HepG2 (cell line): ENCODE results near the gene BRD2. TPM values are rescaled to one million over a fixed set of nuclear protein-coding genes. Genes with fewer than 3 reads are reported as not detected.
A peak's percentile ranks its signal among the peaks of the same experiment; 100 is the strongest.

ENCODE experiments used
- ATAD3A ChIP-seq: sonication (generic); formaldehyde crosslinking; IDR thresholded peaks from 2 replicates; pipeline ENCODE4 v1.4.0; 2020; ENCODE audit warnings: missing genetic modification reagents
- ATF7-NPFF ChIP-seq: sonication (generic); formaldehyde crosslinking; IDR thresholded peaks from 2 replicates; pipeline ENCODE4 v1.8.1; 2023; ENCODE audit warnings: mild to moderate bottlenecking, low read depth, missing genetic modification reagents, moderate library complexity
- CC2D1A ChIP-seq: sonication (generic); formaldehyde crosslinking; IDR thresholded peaks from 2 replicates; pipeline ENCODE4 v1.8.1; 2023; ENCODE audit warnings: mild to moderate bottlenecking, missing genetic modification reagents
- CHCHD3 ChIP-seq: sonication (generic); formaldehyde crosslinking; IDR thresholded peaks from 2 replicates; pipeline ENCODE4 v1.8.0; 2022; ENCODE audit warnings: mild to moderate bottlenecking, missing genetic modification reagents, moderate library complexity
- FOXK1 ChIP-seq: sonication (generic); formaldehyde crosslinking; IDR thresholded peaks from 2 replicates; pipeline ENCODE4 v1.4.0; 2020; ENCODE audit warnings: low read depth, missing genetic modification reagents, borderline replicate concordance
- GABPA ChIP-seq, 2 experiments: IDR thresholded peaks; 2 replicates each; pipeline ENCODE4 v1.6.1; 2011 to 2016; ENCODE audit warnings: low read depth in 2 of 2, low read length in 1 of 2, missing biosample characterization in 1 of 2, missing genetic modification characterization in 1 of 2
- IKZF1 ChIP-seq: fragments of 450-650 bp; IDR thresholded peaks from 2 replicates; pipeline ENCODE4 v1.7.1; 2016
- IRX3 ChIP-seq: sonication (generic); formaldehyde crosslinking; IDR thresholded peaks from 2 replicates; pipeline ENCODE4 v1.8.1; 2023; ENCODE audit warnings: mild to moderate bottlenecking, low read depth, missing genetic modification reagents, borderline replicate concordance
- JARID2 ChIP-seq: sonication (generic); formaldehyde crosslinking; IDR thresholded peaks from 2 replicates; pipeline ENCODE4 v1.8.1; 2023; ENCODE audit warnings: missing genetic modification reagents, inconsistent platforms; ENCODE audit not compliant: insufficient replicate concordance
- LCORL ChIP-seq, 2 experiments: fragments of 450-650 bp in 1 of 2; sonication (generic) in 1 of 2; formaldehyde crosslinking in 1 of 2; IDR thresholded peaks; 2 replicates each; pipeline versions ENCODE4 v1.5.0 to v1.6.1; 2017 to 2020; ENCODE audit warnings: antibody characterized with exemption in 1 of 2, missing genetic modification reagents in 1 of 2
- NFATC3 ChIP-seq: sonication (generic); formaldehyde crosslinking; IDR thresholded peaks from 2 replicates; pipeline ENCODE4 v1.5.1; 2020; ENCODE audit warnings: mild to moderate bottlenecking, missing genetic modification reagents
- NR1H2 ChIP-seq: sonication (generic); formaldehyde crosslinking; IDR thresholded peaks from 2 replicates; pipeline ENCODE4 v1.8.1; 2022; ENCODE audit warnings: low read depth, missing genetic modification reagents, borderline replicate concordance
- PRDM10 ChIP-seq: sonication (generic); formaldehyde crosslinking; IDR thresholded peaks from 2 replicates; pipeline ENCODE4 v1.4.0; 2020; ENCODE audit warnings: low read depth, missing genetic modification reagents
- SP4 ChIP-seq: sonication (generic); formaldehyde crosslinking; IDR thresholded peaks from 2 replicates; pipeline ENCODE4 v1.8.1; 2023; ENCODE audit warnings: mild to moderate bottlenecking, missing genetic modification reagents
- ZBTB49 ChIP-seq: sonication (generic); formaldehyde crosslinking; IDR thresholded peaks from 2 replicates; pipeline ENCODE4 v1.4.0; 2020; ENCODE audit warnings: missing genetic modification reagents, borderline replicate concordance
- ZFP36L1 ChIP-seq: sonication (generic); formaldehyde crosslinking; IDR thresholded peaks from 2 replicates; pipeline ENCODE4 v1.8.0; 2022; ENCODE audit warnings: mild to moderate bottlenecking, missing genetic modification reagents, moderate library complexity
- ZMYM4 ChIP-seq: sonication (generic); formaldehyde crosslinking; IDR thresholded peaks from 2 replicates; pipeline ENCODE4 v1.8.1; 2023; ENCODE audit warnings: mild to moderate bottlenecking, missing genetic modification reagents
- ZNF256 ChIP-seq: sonication (generic); formaldehyde crosslinking; conservative IDR thresholded peaks from 2 replicates; pipeline ENCODE4 v1.4.0; 2020; ENCODE audit warnings: missing genetic modification reagents
- ZNF329 ChIP-seq: sonication (generic); formaldehyde crosslinking; IDR thresholded peaks from 2 replicates; pipeline ENCODE4 v1.9.0; 2021; ENCODE audit warnings: low read depth, mild to moderate bottlenecking, missing genetic modification reagents
- ZNF33A ChIP-seq: sonication (generic); formaldehyde crosslinking; IDR thresholded peaks from 2 replicates; pipeline ENCODE4 v1.5.1; 2020; ENCODE audit warnings: missing genetic modification reagents, mild to moderate bottlenecking, moderate library complexity, borderline replicate concordance
- ZNF564 ChIP-seq: sonication (generic); formaldehyde crosslinking; IDR thresholded peaks from 2 replicates; pipeline ENCODE4 v1.8.1; 2023; ENCODE audit warnings: mild to moderate bottlenecking, missing genetic modification reagents
- ZNF788 ChIP-seq: sonication (generic); formaldehyde crosslinking; IDR thresholded peaks from 2 replicates; pipeline ENCODE4 v1.5.0; 2020; ENCODE audit warnings: mild to moderate bottlenecking, missing genetic modification reagents, borderline replicate concordance
- ZSCAN22 ChIP-seq: sonication (generic); formaldehyde crosslinking; IDR thresholded peaks from 2 replicates; pipeline ENCODE4 v1.4.0; 2020; ENCODE audit warnings: mild to moderate bottlenecking, missing genetic modification reagents
- polyA plus RNA-seq, 8 experiments: library from polyadenylated mRNA; depleted of rRNA in 3 of 8; stranded (reverse) in 7 of 8; unstranded in 1 of 8; fragments of >200 nt; fragmentation: Illumina TruSeq in 4 of 8; extraction: Trizol in 4 of 8; gene quantifications; 2 replicates each; pipeline versions ENCODE4 v1.2.1 to v1.2.3, GENCODE V29; 2011 to 2016; ENCODE audit warnings: low read depth in 4 of 8, missing spikeins in 1 of 8, mixed read lengths in 1 of 8; ENCODE audit not compliant: insufficient read depth in 1 of 8
- total RNA-seq, 5 experiments: library from RNA; depleted of rRNA; stranded (reverse); fragments of >200 nt; fragmentation: Illumina TruSeq; extraction: Trizol; gene quantifications; 2 replicates each; pipeline ENCODE4 v1.2.3, GENCODE V29; 2016; ENCODE audit warnings: low read depth in 1 of 5

The BRD2 gene
- total and polyA plus RNA-seq, 2 of the 13 experiments (the other 11 are each of a cell fraction or from before 2014, with no cell fraction given), result 143 to 202 TPM

GRCh38 chr6:32970413-32971241 is 2.2 kb downstream of the BRD2 start (continued):
- TF ChIP-seq CC2D1A (CRISPR knock-in tag), result 0 out of 2 replicates have a peak, but pooled peaks have one; percentile 57
- no peak for TF ChIP-seq ZBTB49 (CRISPR knock-in tag)
- no peak for TF ChIP-seq ZSCAN22
- no peak for TF ChIP-seq ZNF33A (CRISPR knock-in tag)
- no peak for TF ChIP-seq NFATC3 (CRISPR knock-in tag)
- TF ChIP-seq IKZF1, result no peak
- TF ChIP-seq NR1H2 (CRISPR knock-in tag), result no peak
- 0 out of 2 replicates have a peak, but pooled peaks have one; percentile 12 for TF ChIP-seq CHCHD3 (CRISPR knock-in tag)
- no peak for TF ChIP-seq ZNF329 (CRISPR knock-in tag)
- TF ChIP-seq ZMYM4, result 0 out of 2 replicates have a peak, but pooled peaks have one; percentile 28
- no peak for TF ChIP-seq ATAD3A (CRISPR knock-in tag)
- TF ChIP-seq LCORL (IDR thresholded peaks at IDR 0.05), result no peak
- TF ChIP-seq LCORL (CRISPR knock-in tag; IDR thresholded peaks at IDR 0.05), result peak; percentile 12; the same call in 1 of the 2 replicates
- 0 out of 2 replicates have a peak, but pooled peaks have one; percentile 41 for TF ChIP-seq SP4 (CRISPR knock-in tag)
- no peak for TF ChIP-seq ZFP36L1 (CRISPR knock-in tag)
- TF ChIP-seq ATF7-NPFF, result no peak
- peak; percentile 51; the same call in 1 of the 2 replicates for TF ChIP-seq ZNF564 (CRISPR knock-in tag)
- peak; percentile 34; the same call in 1 of the 2 replicates for TF ChIP-seq PRDM10 (CRISPR knock-in tag)
- no peak for TF ChIP-seq ZNF256 (CRISPR knock-in tag)
- peak; percentile 27; the same call in 1 of the 2 replicates for TF ChIP-seq FOXK1 (CRISPR knock-in tag)
- TF ChIP-seq IRX3, result no peak
- no peak for TF ChIP-seq GABPA (IDR thresholded peaks at IDR 0.05; ENCODE audit: low read depth, low read length)
- TF ChIP-seq GABPA (CRISPR knock-in tag; IDR thresholded peaks at IDR 0.05; ENCODE audit: low read depth), result peak; percentile 21; the same call in 1 of the 2 replicates
- no peak for TF ChIP-seq ZNF788 (CRISPR knock-in tag)
- TF ChIP-seq JARID2 (CRISPR knock-in tag), result no peak
